NCI-H345 treated with DMSO at 0.1 percent for 48 hours (cell line): ENCODE measurements around the gene ESPNL.

Experiments
- DNase-seq: peaks from one replicate; lab custom pipeline; 2025; ENCODE audit not compliant: unreplicated experiment; lab: John Stamatoyannopoulos, UW

Gene ESPNL

GRCh38 chr2:238097988-238098871, 1.9 kb upstream of the ESPNL start:
- no peak for DNase-seq

DNA sequence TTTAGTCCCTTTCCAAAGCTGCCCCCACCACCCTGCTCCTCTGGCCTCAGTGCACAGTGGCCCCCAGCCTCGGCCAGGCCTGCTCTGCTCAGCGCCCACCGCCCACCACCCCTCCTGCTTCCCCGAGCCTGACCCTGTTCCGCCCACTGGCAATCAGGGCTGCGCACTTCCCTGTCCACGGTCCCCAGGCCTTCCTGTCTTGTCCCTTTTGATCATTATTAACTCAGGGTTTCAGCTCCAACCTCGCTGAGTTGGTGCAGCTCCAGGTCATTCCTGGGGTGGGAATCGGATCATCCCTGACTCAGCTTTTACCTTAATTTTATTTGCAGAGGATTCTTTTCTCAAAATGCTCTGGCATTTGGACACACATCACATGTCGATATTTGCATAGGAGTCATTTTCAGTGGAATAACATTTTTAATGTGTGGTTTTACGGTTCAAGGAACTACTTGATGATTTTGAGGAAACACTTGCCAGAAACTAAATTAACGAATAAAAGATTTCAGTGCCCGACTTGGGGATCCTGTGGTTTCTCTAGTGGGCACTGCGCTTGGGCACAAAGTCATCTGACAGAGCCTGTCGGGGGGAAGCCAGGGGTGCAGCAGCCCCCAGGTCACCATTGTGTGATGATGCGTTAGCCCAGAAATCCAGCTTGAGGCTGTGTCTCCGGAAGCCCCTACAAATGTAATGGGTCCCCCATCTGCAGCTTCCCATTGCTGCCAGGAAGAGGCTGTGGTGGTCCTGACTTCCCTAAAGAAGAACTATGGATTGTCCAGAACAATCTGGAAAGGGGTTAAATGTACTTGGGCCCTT, 1.0 kb upstream of the ESPNL start:
- no peak for DNase-seq

GRCh38 chr2:238099714-238100048, 459 bp upstream of the ESPNL start:
- DNase-seq: no peak

DNA sequence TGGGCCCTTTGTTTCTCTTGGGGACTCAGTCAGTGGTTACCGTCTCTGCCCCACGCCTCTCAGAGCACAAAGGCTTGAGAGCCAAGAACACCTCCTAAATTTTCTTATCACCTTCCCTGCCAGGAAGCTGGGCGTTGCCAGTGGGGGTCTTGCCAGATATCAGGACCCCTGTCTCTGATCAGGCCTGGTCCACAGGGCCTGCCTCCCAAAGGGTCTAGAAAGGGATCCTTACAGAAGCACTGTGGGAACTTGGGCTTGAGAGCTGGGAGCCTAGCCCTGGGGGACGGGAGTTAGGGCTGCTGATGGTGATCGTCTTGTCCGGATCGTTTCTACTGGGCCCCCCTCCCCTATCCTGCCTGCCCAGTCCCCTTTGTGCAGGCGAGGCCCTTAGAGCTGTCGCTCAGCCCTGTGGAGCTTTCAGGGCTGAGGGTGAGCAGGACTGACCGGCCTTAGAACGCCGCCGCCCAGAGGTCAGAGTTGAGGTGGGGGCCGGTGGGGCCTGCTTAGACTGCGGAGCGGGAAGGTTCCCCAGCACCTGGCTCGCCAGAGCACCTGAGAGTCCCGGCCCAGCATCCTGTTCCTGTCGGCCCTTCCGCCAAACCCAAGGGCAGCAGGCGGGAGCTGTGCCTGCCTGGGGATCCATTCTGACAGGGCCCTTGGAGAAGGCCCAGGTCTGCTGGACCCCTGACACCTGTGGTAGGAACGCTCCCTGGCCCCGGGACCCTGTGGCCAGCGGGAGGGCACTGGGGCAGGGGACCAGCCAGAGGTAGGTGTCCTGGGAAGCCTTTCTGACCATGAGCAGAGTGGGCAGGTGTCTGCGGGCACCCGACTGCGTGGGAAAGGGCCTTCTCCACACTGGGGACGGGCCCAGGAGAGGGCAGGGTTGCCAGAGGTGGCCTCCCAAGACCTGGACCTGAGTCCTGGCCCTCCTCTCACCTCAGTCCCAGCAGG, 956 bp downstream of the ESPNL start:
- no peak for DNase-seq

DNA sequence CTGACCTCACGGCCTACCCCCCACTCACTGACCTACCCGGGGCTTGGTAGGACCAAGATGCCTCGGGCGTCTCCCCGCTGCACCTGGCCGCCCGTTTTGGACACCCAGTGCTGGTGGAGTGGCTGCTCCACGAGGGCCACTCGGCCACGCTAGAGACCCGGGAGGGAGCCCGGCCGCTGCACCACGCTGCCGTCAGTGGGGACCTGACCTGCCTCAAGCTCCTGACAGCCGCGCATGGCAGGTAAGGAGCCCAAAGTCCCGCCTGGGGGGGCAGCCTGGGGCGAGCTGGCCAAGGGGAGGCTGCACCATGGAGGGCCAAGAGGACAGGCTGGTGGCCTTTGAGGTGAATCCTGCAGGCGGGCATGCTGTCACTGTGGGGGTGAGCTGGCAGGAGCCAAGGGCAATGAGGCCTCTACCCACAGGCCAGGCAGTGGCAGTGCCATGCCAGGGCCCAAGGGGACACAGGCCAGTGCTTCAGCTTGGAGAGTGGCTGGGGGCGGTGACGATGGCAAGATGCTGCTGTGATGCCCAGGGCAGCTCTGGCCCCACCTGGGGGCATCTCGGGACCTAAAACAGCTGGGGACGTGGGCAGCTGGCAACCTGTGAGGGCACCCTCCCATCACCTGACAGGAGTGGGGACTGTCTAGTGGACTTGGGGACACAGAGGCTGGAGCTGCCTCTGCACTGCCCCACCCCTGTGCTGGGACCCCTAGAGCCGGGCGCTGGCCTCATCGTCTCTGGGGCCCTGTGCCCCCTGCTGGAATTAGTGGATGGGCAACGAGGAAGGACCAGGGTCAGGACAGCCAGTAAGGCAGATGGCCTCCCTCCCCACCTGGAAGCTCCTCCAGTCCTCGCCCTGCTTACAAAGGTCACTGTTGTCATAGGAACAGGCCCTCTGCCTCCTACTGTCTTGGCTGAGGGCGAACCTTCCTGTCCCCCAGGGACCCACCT, 2.0 kb downstream of the ESPNL start:
- no peak for DNase-seq

DNA sequence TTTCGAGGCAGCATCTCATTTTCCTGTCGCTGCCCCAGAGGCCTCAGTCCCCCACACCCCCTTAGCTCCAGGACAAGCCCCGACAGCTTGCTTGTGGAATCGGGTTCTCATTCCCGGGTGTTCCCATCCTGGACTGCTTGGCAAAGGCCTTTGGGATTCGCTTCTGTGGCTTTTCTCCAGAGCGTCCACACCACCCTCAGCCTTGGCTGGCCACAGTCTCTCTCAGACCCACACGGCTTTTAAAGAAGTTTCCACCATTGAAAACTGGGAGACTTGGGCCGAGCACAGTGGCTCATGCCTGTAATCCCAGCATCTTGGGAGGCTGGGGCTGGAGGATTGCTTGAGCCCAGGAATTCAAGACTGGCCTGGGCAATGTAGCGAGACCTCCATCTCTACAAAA, 2.7 kb downstream of the ESPNL start:
- DNase-seq: no peak

GRCh38 chr2:238103465-238104225, 3.5 kb downstream of the ESPNL start:
- no peak for DNase-seq

GRCh38 chr2:238104226-238104690, 4.1 kb downstream of the ESPNL start:
- DNase-seq: no peak

DNA sequence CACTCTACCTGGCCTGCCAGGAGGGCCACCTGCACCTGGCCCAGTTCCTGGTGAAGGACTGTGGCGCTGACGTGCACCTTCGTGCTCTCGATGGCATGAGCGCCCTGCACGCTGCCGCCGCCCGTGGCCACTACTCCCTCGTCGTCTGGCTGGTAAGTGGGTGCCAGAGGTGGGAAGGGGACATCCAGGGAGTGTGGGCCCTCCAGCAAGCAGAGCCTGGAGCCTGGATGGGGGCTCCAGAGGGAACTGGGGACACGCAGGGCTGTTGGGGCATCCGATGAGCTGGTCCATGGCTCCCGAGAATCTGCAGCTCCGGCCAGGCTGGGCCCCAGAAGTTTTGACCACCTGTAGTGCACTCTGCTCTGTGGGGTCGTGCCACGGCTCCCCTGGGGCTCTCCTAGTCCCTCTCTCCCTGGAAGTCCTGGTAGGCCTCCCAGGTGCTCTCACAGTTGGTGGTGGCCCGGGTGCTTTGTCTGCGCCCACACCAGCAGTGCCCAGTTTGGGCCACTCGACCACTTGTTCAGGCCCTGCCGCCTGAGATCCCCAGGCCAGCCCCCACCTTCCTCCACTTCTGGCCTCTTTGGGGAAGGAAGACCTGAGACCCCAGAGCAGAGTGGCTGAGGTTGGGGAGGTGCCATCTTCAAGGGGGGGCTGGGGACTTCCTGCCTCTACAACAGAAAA, 4.7 kb downstream of the ESPNL start:
- no peak for DNase-seq

- DNase-seq: no peak
These were observed 5.6 kb downstream of the ESPNL start for GRCh38 chr2:238105506-238106338.

GRCh38 chr2:238106339-238106697, 6.2 kb downstream of the ESPNL start:
- DNase-seq: no peak

- DNase-seq: no peak
These were observed 6.8 kb downstream of the ESPNL start for GRCh38 chr2:238106698-238107524.

DNA sequence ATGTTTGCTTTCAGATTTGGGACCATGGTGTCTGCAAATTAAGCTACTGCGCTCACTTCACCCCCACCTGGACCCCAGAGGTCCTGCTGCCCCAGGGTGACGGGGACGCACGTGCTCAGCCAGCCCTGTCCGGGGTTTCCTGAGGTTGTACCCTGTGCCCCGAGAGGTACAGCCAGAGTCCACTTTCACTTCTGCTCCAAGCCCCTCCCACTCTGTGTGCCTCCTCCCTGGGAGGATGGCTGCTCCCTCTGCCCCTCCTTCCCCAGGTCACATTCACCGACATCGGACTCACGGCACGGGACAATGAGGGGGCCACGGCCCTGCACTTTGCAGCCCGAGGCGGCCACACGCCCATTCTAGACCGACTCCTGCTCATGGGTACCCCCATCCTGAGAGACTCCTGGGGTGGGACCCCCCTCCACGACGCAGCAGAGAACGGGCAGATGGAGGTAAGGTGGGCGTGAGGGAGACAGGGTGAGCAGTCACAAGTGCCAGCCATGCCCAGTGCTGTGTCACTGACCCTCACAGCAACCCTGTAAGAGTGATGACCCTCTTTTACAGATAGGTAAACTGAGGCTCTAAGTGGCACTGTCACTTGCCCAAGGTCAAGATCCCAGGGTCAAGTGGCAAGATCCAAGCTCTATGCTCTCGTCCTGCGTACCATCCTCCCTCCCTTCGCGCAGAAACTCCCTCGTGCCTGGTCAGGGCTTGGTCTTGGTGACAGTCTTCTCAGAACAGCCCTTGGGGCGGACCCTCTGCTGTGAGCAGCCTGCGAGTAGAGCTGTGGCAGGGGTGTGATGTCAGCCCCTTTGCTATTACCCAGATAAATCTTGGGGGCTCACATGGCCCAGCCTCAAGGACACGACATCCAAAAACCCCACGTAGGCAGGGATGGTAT, 7.6 kb downstream of the ESPNL start:
- DNase-seq: no peak

DNA sequence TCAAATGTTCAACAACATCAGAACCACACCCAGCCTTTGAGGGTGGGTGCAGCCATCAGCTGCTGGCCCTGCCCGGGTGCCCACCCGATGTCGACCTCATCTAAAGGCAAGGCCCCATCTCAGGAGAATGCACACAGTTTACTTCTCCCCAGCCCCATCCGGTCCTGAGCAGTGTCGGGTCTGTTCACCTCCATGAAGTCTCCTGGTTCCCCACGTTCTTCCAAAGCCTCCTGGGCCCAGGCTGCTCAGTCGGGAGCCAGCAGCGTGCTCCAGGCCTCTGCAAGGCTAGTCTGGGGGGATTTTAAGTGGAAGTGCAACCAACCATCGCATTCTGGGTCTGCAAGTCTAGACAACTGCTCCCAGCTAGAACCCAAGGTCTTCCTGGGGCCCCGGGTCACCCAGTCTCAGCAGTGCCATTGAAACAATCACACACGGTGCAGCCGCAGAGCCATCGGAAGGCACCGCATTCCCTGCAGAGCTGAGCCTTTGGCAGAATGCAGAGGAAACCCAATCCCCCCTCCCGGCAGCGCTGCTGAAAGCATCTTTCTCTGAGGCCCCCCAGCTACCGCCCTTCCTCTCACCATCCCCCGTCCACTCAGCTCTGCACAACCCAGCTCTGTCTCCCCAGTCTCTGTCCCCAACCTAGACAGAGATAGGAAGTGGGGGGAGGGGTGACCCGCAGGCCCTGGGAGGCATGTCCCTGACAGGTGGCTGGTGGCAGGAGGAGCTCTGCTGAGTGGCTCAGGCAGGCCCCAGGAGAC, 8.5 kb downstream of the ESPNL start:
- DNase-seq: peak; percentile 14

DNA sequence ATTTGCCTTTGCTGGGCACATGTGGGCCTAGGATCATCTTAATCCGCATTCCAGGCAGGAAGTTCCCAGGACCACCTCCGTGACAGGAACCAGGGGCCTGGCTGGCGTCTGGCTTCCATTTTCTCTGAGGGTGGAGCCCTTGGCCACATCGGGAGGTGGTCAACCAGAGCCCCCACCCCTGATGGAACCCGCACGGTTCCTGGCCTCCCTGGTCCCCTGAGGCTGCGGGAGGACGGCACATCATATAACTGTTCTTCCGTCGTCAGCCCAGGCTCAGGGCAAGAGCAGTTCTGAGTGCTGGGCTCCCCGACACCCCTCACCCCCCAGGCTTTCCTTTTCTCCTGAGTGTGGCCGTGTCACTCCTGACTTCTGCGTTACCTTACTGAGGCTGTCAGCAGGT, 13.5 kb downstream of the ESPNL start:
- no peak for DNase-seq
